Transverse colon (tissue), 4 donors: ENCODE data around the gene RPS6KA2. TPM values are rescaled to one million over a fixed set of nuclear protein-coding genes. Genes with fewer than 3 reads are reported as not detected.
"Not testable (repeated sequence)": the region's sequence is repeated elsewhere in the genome, so short reads cannot be mapped to it uniquely, and the experiment has no call there.

Experiments
- DNase-seq: peaks from one replicate; pipeline ENCODE4 v3.0.0-alpha.2; 2019
- H3K27ac ChIP-seq, 4 donors: fragments of 200-600 bp; sonication (generic); 2 replicates each; pipeline ENCODE4 v1.5.1; 2016 to 2018; ENCODE audit warnings: inconsistent platforms in 4 of 4
- H3K27me3 ChIP-seq: fragments of 200-600 bp; sonication (generic); 2 replicates; pipeline ENCODE4 v1.5.1; 2017; ENCODE audit warnings: inconsistent platforms
- H3K36me3 ChIP-seq, 4 donors: fragments of 200-600 bp; sonication (generic); 2 replicates each; pipeline ENCODE4 v1.5.1; 2017 to 2019; ENCODE audit warnings: inconsistent platforms in 4 of 4
- H3K4me1 ChIP-seq, 4 donors: fragments of 200-600 bp; sonication (generic); 2 replicates each; pipeline ENCODE4 v1.5.1; 2017 to 2020; ENCODE audit warnings: inconsistent platforms in 4 of 4
- H3K4me3 ChIP-seq, 4 donors: fragments of 200-600 bp; sonication (generic); 1 replicate in 1 of 4; 2 replicates in 3 of 4; pipeline versions ENCODE4 v1.5.1 to v1.6.1; 2017 to 2019; ENCODE audit warnings: inconsistent platforms in 4 of 4
- H3K9me3 ChIP-seq, 2 donors: fragments of 200-600 bp; sonication (generic); 2 replicates each; pipeline ENCODE4 v1.5.1; 2017 to 2019; ENCODE audit warnings: inconsistent platforms in 2 of 2
- EP300 ChIP-seq: sonication (generic); formaldehyde crosslinking; IDR thresholded peaks from one replicate; pipeline ENCODE4 v1.6.1; 2017; ENCODE audit warnings: antibody characterized with exemption, low read depth
- POLR2A ChIP-seq: fragments of 450-650 bp; IDR thresholded peaks from one replicate; pipeline ENCODE4 v1.6.1; 2016; ENCODE audit warnings: antibody characterized with exemption, mild to moderate bottlenecking, moderate library complexity
- POLR2AphosphoS5 ChIP-seq, 3 donors: sonication (generic); formaldehyde crosslinking; IDR thresholded peaks; one replicate each; pipeline ENCODE4 v1.6.1; 2016; ENCODE audit warnings: antibody characterized with exemption in 3 of 3
- WGBS, 2 donors: methylation state at CpG; one replicate each; pipeline ENCODE4 v1.1.5; 2018; ENCODE audit warnings: low coverage in 1 of 2; 5-methylcytosine and 5-hydroxymethylcytosine counted together
- in situ Hi-C, 4 donors: fragments of 200-750 bp; cut with MboI; loops; one replicate each; pipeline versions ENCODE4 v1.15.0 to v1.15.1; 2017; ENCODE audit warnings: low sequenced_read_pairs in 3 of 4, low pct_ligation_motif_present in 1 of 4, low pct_unique_long_range_greater_than_20kb in 1 of 4
- intact Hi-C: fragments of 100-400 bp; cut with DNase I; formaldehyde crosslinking; loops from one replicate; pipeline ENCODE4 v1.15.1; 2023; ENCODE audit warnings: low total_unique reads
- total RNA-seq, 4 donors: library from RNA; depleted of rRNA; stranded (reverse); fragments of >200 nt; gene quantifications; one replicate each; pipeline ENCODE4 v1.1.0, GENCODE V29; 2016
- TF ChIP-seq, protein P1 (sequence below), 5 experiments: fragments of 200-600 bp in 3 of 5; fragments of 450-650 bp in 2 of 5; sonication (generic) in 3 of 5; IDR thresholded peaks; 1 replicate in 2 of 5; 2 replicates in 3 of 5; pipeline ENCODE4 v1.5.1; 2016 to 2017; ENCODE audit warnings: antibody characterized with exemption in 5 of 5, inconsistent platforms in 3 of 5, mild to moderate bottlenecking in 2 of 5, moderate library complexity in 1 of 5

RPS6KA2 gene
- total RNA-seq, 4 donors from 2014 or later: 9.6 to 41.1 (median 15.4) TPM

DNA sequence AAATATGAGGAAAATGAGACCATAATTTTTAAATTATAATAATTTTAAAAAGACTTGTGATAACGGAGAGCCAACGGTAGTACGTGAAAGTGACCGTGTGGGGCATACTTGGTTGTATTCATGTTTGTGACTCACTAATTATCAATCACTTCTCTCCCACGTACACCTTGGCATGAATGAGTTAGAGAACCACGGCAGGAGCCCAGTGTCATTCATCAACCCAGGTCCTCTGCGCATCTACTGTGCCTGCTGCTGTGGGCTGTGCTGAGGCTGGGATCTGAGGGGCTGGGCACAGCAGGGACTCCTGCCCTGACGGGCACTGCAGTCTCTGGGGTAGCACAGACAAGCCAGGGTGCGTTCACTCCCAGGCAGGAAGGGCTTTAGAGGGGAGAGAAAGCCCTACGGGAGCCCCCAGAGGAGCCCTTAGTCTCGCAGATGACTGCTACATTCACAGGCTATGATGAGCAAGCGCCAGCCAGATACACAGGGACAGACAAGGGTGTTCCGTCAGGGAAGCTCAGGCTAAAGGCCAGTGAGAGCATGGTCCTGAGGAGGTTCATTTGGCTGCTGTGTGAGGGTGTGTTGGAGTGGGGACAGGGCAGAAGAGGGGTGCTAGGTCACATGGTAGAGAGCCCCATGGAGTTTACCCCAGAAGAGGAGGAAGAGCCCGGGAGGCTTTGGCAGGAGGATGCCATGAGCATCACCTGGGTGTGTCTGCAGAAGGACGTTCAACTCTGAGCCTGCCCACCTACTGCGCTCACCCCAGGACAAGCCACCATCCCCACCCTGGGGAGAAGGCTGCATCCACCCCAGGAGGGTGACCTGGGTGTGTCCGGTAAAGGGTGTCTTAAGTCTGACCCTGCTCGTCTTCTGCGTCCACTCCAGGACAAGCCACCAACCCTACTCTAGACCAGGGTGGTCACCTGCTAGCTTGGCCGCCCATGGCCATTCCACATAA is 8.2 kb upstream of the RPS6KA2 start:
- in situ Hi-C loops (loop anchor here in 1 of 4 donors (25.0 kb wide), 1 partner anchor 352 kb away; the partner anchor contains the start of gene CEP43), intact Hi-C loops (no loop called here)
- no peaks in the 10 kb centered on the region for H3K4me1 ChIP-seq
- no peak for DNase-seq
- 89 to 95% methylated on average over 7 to 20 of the region's 20 CpGs for WGBS, 2 donors
- no peak overlapping the region for H3K27ac ChIP-seq
- TF ChIP-seq, protein P1, sequence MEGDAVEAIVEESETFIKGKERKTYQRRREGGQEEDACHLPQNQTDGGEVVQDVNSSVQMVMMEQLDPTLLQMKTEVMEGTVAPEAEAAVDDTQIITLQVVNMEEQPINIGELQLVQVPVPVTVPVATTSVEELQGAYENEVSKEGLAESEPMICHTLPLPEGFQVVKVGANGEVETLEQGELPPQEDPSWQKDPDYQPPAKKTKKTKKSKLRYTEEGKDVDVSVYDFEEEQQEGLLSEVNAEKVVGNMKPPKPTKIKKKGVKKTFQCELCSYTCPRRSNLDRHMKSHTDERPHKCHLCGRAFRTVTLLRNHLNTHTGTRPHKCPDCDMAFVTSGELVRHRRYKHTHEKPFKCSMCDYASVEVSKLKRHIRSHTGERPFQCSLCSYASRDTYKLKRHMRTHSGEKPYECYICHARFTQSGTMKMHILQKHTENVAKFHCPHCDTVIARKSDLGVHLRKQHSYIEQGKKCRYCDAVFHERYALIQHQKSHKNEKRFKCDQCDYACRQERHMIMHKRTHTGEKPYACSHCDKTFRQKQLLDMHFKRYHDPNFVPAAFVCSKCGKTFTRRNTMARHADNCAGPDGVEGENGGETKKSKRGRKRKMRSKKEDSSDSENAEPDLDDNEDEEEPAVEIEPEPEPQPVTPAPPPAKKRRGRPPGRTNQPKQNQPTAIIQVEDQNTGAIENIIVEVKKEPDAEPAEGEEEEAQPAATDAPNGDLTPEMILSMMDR (IDR thresholded peaks at IDR 0.05): no peak
- TF ChIP-seq POLR2AphosphoS5 (IDR thresholded peaks at IDR 0.05): no peak
- no peak for TF ChIP-seq POLR2A
- TF ChIP-seq EP300: no peak
- H3K9me3 ChIP-seq: no peaks in the 10 kb centered on the region
- peaks cover 4% of the 10 kb centered on the region for H3K27me3 ChIP-seq
- no peaks in the 10 kb centered on the region for H3K36me3 ChIP-seq
- no peak overlapping the region for H3K4me3 ChIP-seq

DNA sequence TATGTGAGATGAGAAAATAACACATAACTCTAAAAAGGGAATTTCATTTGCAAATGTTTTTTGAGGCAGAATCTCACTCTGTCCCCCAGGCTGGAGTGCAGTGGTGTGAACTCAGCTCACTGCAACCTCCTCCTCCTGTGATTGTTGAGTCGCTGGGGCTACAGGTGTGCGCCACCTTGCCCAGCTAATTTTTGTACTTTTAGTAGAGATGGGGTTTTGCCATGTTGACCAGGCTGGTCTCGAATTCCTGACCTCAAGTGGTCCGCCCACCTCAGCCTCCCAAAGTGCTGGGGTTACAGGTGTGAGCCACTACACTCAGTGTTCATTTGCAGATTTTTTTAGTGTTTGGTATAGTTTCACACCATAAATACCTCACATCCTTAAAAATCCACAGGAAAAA is 7.5 kb upstream of the RPS6KA2 start:
- H3K4me1 ChIP-seq, H3K27me3 ChIP-seq, intact Hi-C loops, H3K9me3 ChIP-seq, DNase-seq, H3K27ac ChIP-seq, H3K4me3 ChIP-seq, H3K36me3 ChIP-seq: not testable (repeated sequence)
- WGBS, 2 donors: 85 to 91% methylated on average over 4 of the region's 4 CpGs
- in situ Hi-C loops: loop anchor here in 1 of 4 donors (25.0 kb wide), 1 partner anchor 353 kb away; the partner anchor contains the start of gene CEP43

DNA sequence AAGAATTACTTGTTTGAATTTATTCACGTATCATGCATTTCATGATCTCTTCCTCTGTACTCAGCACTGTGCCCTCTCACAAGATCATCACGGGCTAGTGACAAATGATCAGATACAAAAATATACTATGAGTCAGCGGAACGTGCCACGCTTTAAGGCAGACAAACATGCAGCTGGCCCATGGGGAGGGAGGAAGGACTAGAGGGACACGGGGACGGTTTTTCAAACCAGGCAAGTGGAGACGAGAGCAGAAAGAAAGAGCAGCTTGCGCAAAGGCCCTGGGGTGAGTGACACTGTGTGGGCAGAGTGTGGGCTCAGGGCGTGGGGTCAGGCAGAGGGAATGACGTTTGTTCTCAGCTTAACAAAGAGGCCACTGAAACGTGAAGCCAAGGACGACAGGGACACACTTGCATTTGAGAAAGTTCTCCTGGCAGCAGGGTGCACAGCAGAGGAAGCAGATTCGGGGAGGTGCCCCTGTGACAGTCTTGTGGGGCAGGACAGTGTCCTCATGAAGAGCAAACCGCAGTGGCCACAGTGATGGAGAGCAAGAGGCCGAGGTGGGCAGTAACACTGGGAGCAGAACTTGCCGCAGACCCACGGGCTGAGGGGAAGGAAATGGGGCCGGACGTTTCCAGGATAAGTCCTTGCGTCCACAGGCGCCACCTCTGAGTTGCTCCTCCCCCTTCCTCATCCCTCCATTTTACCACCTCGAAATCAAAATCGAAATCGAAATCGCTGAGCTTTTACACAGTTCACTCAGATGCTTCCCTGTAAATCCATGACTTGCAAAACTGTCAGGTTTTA is 6.9 kb upstream of the RPS6KA2 start:
- Histone ChIP-seq H3K36me3 (no peaks in the 10 kb centered on the region), H3K27me3 (no peaks in the 10 kb centered on the region), H3K4me3 (no peak overlapping the region), H3K27ac (no peak overlapping the region), H3K9me3 (no peaks in the 10 kb centered on the region), H3K4me1 (peaks cover 0 to 2% (median under 1%) of the 10 kb centered on the region in 4 donors)
- 63 to 76% methylated on average over 18 to 26 of the region's 26 CpGs for WGBS, 2 donors
- no peak for TF ChIP-seq EP300
- peak in 1 of 3 donors; percentile 9 for TF ChIP-seq POLR2AphosphoS5 (IDR thresholded peaks at IDR 0.05)
- TF ChIP-seq, protein P1 (IDR thresholded peaks at IDR 0.05): no peak
- no peak for TF ChIP-seq POLR2A
- intact Hi-C loops: no loop called here
- no peak for DNase-seq
- in situ Hi-C loops: loop anchor here in 1 of 4 donors (25.0 kb wide), 1 partner anchor 353 kb away; the partner anchor contains the start of gene CEP43

DNA sequence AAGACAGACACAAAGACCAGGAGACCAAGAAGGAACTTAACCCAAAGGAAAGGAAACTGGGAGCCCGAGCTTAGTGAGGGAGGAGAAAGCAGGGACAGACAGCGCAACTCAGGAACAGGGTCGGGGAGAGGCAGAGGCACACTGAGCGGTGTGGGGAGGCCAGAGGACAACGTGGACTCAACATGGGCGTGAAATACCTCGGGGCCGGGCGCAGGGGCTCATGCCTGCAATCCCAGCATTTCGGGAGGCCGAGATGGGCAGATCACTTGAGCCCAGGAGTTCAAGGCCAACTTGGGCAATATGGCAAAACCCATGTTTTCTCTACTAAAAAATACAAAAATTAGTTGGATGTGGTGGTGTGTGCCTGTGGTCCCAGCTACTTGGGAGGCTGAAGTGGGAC is 5.7 kb upstream of the RPS6KA2 start:
- H3K27ac ChIP-seq: no peak overlapping the region
- H3K4me3 ChIP-seq: no peak overlapping the region
- WGBS, 2 donors: 86 to 90% methylated on average over 11 of the region's 11 CpGs
- H3K27me3 ChIP-seq: no peaks in the 10 kb centered on the region
- H3K9me3 ChIP-seq: no peaks in the 10 kb centered on the region
- in situ Hi-C loops (loop anchor here in 1 of 4 donors (25.0 kb wide), 1 partner anchor 355 kb away; the partner anchor contains the start of gene CEP43), intact Hi-C loops (no loop called here)
- no peaks in the 10 kb centered on the region for H3K36me3 ChIP-seq
- no peak for DNase-seq
- peaks cover 6 to 14% (median 9%) of the 10 kb centered on the region in 4 donors for H3K4me1 ChIP-seq
- TF ChIP-seq POLR2A (no peak), EP300 (no peak), POLR2AphosphoS5 (IDR thresholded peaks at IDR 0.05) (no peak)
- TF ChIP-seq, protein P1 (IDR thresholded peaks at IDR 0.05): no peak
